Adrenal gland (tissue), 12 donors: ENCODE data around the gene GTF3C5. TPM values are rescaled to one million over a fixed set of nuclear protein-coding genes. Genes with fewer than 3 reads are reported as not detected.
"Not testable (repeated sequence)": the region's sequence is repeated elsewhere in the genome, so short reads cannot be mapped to it uniquely, and the experiment has no call there.

ENCODE experiments used
- DNase-seq, 7 donors: peaks; one replicate each; pipeline ENCODE4 v3.0.0-alpha.2; 2019 to 2020
- H3K27ac ChIP-seq, 5 donors: fragments of 200-600 bp; sonication (generic) in 4 of 5; 1 replicate in 3 of 5; 2 replicates in 2 of 5; pipeline versions ENCODE4 v1.5.1 to v1.8.0; 2016 to 2020; ENCODE audit warnings: mild to moderate bottlenecking in 1 of 5
- H3K27me3 ChIP-seq: fragments of 200-600 bp; 2 replicates; pipeline ENCODE4 v1.8.0; 2021
- H3K36me3 ChIP-seq, 2 donors: fragments of 200-600 bp; replicated peaks in 1 of 2; 1 replicate in 1 of 2; 2 replicates in 1 of 2; pipeline versions ENCODE4 v1.5.1 to v1.8.0; 2018 to 2022
- H3K4me1 ChIP-seq, 2 donors: fragments of 200-600 bp; replicated peaks in 1 of 2; 1 replicate in 1 of 2; 2 replicates in 1 of 2; pipeline versions ENCODE4 v1.5.1 to v1.8.0; 2018 to 2021
- H3K4me3 ChIP-seq, 4 donors: fragments of 200-600 bp; sonication (generic) in 3 of 4; one replicate each; pipeline ENCODE4 v1.5.1; 2016 to 2018
- H3K9me3 ChIP-seq, 3 donors: fragments of 200-600 bp; sonication (generic) in 1 of 3; replicated peaks in 1 of 3; 1 replicate in 2 of 3; 2 replicates in 1 of 3; pipeline versions ENCODE4 v1.5.1 to v1.8.0; 2016 to 2021
- POLR2A ChIP-seq, 2 donors: fragments of 450-650 bp; IDR thresholded peaks; one replicate each; pipeline ENCODE4 v1.6.1; 2017; ENCODE audit warnings: antibody characterized with exemption in 2 of 2, mild to moderate bottlenecking in 2 of 2, moderate library complexity in 1 of 2
- WGBS, 4 donors: extraction: QIAGEN DNeasy Blood & Tissue Kit in 2 of 4; methylation state at CpG; one replicate each; pipeline versions ENCODE4 v1.1.5 to v1.1.7; 2013 to 2017; 5-methylcytosine and 5-hydroxymethylcytosine counted together
- intact Hi-C, 2 donors: fragments of 100-400 bp; cut with DNase I; formaldehyde crosslinking; loops; one replicate each; pipeline versions ENCODE4 v1.14.1 to v1.15.0; 2022 to 2023
- polyA plus RNA-seq, 3 donors: library from polyadenylated mRNA; stranded (reverse); fragments of 200-250 nt in 2 of 3; fragments of 350-450 nt in 1 of 3; fragmentation: Illumina TruSeq in 1 of 3; extraction: RNeasy Lipid Tissue Mini Kit (QIAGEN cat#74804) in 1 of 3; gene quantifications; one replicate each; pipeline ENCODE4 v1.2.3, GENCODE V29; 2013 to 2014
- total RNA-seq, 9 donors: library from RNA; depleted of rRNA in 4 of 9; stranded (reverse); fragments of >200 nt in 4 of 9; fragments of 120-200 nt in 1 of 9; fragmentation: NEBNext Ultra II Directional in 1 of 9; extraction: Animal tissue kit (Norgen Biotek cat#: 25700) in 1 of 9; gene quantifications; one replicate each; pipeline versions ENCODE4 v1.1.0 to v1.2.4, GENCODE V29; 2013 to 2023
- TF ChIP-seq, protein P1 (sequence below), 6 experiments: fragments of 450-650 bp in 4 of 6; fragments of 200-600 bp in 2 of 6; sonication (generic) in 1 of 6; IDR thresholded peaks; 1 replicate in 5 of 6; 2 replicates in 1 of 6; pipeline versions ENCODE4 v1.5.1 to v1.8.0; 2016 to 2021; ENCODE audit warnings: antibody characterized with exemption in 6 of 6, mild to moderate bottlenecking in 2 of 6, moderate library complexity in 1 of 6
- donor health status: healthy with polysubstance abuse.
- donor health status: Bipolar disorder and iron deficiency.
- donor health status: DM: yes; HTN: yes; CAD: no.
- donor health status: DM: no; HTN: no; CAD: no.
- donor health status: DM: no; HTN: no; CAD: no.
- donor health status: DM: yes; HTN: yes; CAD: no.

Gene GTF3C5
- total and polyA plus RNA-seq, 12 donors, result 43.9 to 139 (median 61.5) TPM

DNA sequence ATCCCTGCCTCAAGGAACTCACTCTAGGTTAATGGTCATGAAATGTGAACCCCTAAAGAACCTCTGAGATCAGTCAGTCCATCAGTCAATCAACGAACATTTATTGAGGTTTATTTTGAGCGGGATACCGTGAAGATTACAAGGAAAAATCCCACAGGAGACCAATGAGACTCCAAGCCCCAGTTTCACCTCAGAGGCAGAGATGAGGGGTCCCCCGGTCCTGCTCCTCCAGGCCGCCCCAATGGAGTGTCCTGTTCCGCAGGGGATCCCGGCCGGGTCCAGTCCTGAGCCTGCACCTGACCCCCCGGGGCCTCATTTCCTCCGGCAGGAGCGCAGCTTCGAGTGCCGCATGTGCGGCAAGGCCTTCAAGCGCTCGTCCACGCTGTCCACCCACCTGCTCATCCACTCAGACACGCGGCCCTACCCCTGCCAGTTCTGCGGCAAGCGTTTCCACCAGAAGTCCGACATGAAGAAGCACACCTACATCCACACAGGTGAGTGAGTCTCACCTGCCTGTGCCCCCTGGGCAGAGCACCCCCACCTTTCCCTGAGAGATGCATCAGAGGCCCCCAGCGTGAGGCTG, 41.3 kb upstream of the GTF3C5 start:
- Histone ChIP-seq H3K4me3 (no peak overlapping the region), H3K27me3 (no peaks in the 10 kb centered on the region), H3K4me1 (peaks cover 0 to under 1% of the 10 kb centered on the region in 2 donors), H3K9me3 (no peaks in the 10 kb centered on the region), H3K36me3 (no peaks in the 10 kb centered on the region), H3K27ac (no peak overlapping the region)
- no peak for DNase-seq
- 88 to 92% (median 90%) methylated on average over 15 to 23 of the region's 23 CpGs for WGBS, 4 donors
- intact Hi-C loops, result no loop called here
- TF ChIP-seq, protein P1, sequence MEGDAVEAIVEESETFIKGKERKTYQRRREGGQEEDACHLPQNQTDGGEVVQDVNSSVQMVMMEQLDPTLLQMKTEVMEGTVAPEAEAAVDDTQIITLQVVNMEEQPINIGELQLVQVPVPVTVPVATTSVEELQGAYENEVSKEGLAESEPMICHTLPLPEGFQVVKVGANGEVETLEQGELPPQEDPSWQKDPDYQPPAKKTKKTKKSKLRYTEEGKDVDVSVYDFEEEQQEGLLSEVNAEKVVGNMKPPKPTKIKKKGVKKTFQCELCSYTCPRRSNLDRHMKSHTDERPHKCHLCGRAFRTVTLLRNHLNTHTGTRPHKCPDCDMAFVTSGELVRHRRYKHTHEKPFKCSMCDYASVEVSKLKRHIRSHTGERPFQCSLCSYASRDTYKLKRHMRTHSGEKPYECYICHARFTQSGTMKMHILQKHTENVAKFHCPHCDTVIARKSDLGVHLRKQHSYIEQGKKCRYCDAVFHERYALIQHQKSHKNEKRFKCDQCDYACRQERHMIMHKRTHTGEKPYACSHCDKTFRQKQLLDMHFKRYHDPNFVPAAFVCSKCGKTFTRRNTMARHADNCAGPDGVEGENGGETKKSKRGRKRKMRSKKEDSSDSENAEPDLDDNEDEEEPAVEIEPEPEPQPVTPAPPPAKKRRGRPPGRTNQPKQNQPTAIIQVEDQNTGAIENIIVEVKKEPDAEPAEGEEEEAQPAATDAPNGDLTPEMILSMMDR (IDR thresholded peaks at IDR 0.05), result no peak
- TF ChIP-seq POLR2A (IDR thresholded peaks at IDR 0.05), result no peak

DNA sequence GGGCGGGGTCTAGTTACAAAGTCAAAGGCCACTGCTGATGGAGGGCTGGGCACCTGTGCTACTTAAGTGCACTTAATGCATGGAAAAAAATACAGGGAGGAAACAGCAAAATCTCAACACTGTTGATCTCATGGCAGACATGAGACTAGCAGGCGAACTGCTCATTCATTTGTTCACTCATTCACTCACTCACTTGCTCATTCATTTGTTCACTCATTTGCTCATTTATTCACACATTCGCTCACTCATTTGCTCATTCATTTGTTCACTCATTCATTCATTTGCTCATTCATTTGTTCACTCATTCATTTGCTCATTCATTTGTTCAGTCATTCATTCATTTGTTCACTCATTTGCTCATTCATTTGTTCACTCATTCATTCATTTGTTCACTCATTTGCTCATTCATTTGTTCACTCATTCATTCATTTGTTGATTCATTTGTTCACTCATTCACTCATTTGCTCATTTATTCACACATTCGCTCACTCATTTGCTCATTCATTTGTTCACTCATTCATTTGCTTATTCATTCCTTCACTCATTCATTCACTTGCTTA, 40.7 kb upstream of the GTF3C5 start:
- H3K9me3 ChIP-seq, H3K4me1 ChIP-seq, H3K4me3 ChIP-seq, DNase-seq, H3K27me3 ChIP-seq, intact Hi-C loops, H3K27ac ChIP-seq, H3K36me3 ChIP-seq: not testable (repeated sequence)
- 67 to 90% (median 73%) methylated on average over 4 of the region's 4 CpGs for WGBS, 4 donors

DNA sequence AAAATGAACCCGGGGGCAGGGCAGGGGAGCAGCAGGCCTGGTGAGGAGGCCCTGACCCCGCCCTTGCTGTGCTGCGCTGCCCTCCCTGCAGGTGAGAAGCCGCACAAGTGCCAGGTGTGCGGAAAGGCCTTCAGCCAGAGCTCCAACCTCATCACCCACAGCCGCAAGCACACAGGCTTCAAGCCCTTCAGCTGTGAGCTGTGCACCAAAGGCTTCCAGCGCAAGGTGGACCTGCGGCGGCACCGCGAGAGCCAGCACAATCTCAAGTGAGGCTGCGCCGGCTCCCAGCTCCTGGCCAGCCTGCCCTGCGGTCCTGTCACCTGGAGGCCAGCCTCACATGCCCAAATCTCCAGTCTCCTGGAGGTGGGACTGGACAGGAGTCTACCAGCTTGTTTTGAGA, 40.0 kb upstream of the GTF3C5 start:
- 90 to 96% (median 95%) methylated on average over 4 to 14 of the region's 14 CpGs for WGBS, 4 donors
- Histone ChIP-seq H3K9me3 (no peaks in the 10 kb centered on the region), H3K4me1 (no peaks in the 10 kb centered on the region), H3K36me3 (no peaks in the 10 kb centered on the region), H3K27ac (no peak overlapping the region), H3K4me3 (no peak overlapping the region), H3K27me3 (no peaks in the 10 kb centered on the region)
- no peak for DNase-seq
- intact Hi-C loops, result no loop called here
- TF ChIP-seq, protein P1 (IDR thresholded peaks at IDR 0.05), result no peak
- no peak for TF ChIP-seq POLR2A (IDR thresholded peaks at IDR 0.05)

- TF ChIP-seq POLR2A (IDR thresholded peaks at IDR 0.05), result no peak
- TF ChIP-seq, protein P1 (IDR thresholded peaks at IDR 0.05), result no peak
- H3K36me3 ChIP-seq, result no peaks in the 10 kb centered on the region
- no peak overlapping the region for H3K4me3 ChIP-seq
- 53 to 64% (median 57%) methylated on average over 11 to 16 of the region's 16 CpGs for WGBS, 4 donors
- no peaks in the 10 kb centered on the region for H3K27me3 ChIP-seq
- intact Hi-C loops, result no loop called here
- no peak for DNase-seq
- H3K9me3 ChIP-seq, result no peaks in the 10 kb centered on the region
- H3K27ac ChIP-seq, result no peak overlapping the region
- no peaks in the 10 kb centered on the region for H3K4me1 ChIP-seq
Measured at GRCh38 chr9:132991351-132992300, 39.2 kb upstream of the GTF3C5 start.
